ENCODE results near the gene IFNA10.

DNA sequence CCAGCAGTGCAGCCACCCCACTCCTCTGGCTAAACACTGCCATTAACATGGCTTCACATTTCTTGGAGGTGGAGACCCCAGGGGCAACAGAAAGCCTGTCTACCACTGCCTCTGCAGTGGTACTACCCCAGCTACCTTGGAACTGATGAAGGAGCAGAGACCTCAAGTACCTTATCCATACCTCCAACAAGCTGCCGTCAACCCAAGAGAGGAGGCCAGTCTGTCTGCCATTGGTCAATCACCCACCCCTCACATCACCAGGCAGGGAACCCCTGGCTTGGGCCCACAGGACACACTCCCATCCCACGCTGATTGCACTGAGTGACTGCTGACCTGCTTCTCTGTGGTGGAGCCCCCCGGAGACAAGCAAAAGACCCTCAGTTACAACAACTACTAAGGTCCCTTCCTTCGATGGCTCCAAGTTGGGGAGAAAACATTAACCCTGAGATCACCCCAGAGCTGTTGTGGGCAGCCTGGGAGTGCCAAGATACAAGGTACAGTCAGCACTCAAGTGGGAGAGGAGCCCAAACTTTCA lies 27.3 kb upstream of the IFNA10 start:
- TF ChIP-seq, protein P1, sequence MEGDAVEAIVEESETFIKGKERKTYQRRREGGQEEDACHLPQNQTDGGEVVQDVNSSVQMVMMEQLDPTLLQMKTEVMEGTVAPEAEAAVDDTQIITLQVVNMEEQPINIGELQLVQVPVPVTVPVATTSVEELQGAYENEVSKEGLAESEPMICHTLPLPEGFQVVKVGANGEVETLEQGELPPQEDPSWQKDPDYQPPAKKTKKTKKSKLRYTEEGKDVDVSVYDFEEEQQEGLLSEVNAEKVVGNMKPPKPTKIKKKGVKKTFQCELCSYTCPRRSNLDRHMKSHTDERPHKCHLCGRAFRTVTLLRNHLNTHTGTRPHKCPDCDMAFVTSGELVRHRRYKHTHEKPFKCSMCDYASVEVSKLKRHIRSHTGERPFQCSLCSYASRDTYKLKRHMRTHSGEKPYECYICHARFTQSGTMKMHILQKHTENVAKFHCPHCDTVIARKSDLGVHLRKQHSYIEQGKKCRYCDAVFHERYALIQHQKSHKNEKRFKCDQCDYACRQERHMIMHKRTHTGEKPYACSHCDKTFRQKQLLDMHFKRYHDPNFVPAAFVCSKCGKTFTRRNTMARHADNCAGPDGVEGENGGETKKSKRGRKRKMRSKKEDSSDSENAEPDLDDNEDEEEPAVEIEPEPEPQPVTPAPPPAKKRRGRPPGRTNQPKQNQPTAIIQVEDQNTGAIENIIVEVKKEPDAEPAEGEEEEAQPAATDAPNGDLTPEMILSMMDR (IDR thresholded peaks at IDR 0.05; ENCODE audit: insufficient read depth, low read length): no peak
- TF ChIP-seq POLR2AphosphoS5 (IDR thresholded peaks at IDR 0.05; ENCODE audit: low read depth): no peak

All from HL-60 (cell line).